ENCODE results near the gene KIFAP3.
A peak's percentile ranks its signal among the peaks of the same experiment; 100 is the strongest.
"Not testable (repeated sequence)": the region's sequence is repeated elsewhere in the genome, so short reads cannot be mapped to it uniquely, and the experiment has no call there.

Gene KIFAP3

GRCh38 chr1:170074250-170075157 lies at the start of gene KIFAP3:
Gene KIFAP3, minus strand, starts transcription at chr1:170074695. Its CDS starts 228 bp downstream, at chr1:170074467.
- DNase-seq (ENCODE audit: low spot score) = peak; percentile 99

GRCh38 chr1:170122366-170122765 lies 47.9 kb upstream of the KIFAP3 start:
- no peak for DNase-seq (ENCODE audit: low spot score)

- DNase-seq (ENCODE audit: low spot score) = no peak
Measured at GRCh38 chr1:170114906-170115305, 40.4 kb upstream of the KIFAP3 start.

GRCh38 chr1:170113140-170113539 lies 38.6 kb upstream of the KIFAP3 start:
- not testable (repeated sequence) for DNase-seq (ENCODE audit: low spot score)

- no peak for DNase-seq (ENCODE audit: low spot score)
Measured at GRCh38 chr1:170097449-170097948, 23.0 kb upstream of the KIFAP3 start.

- DNase-seq (ENCODE audit: low spot score) = no peak
Measured at GRCh38 chr1:170096806-170097340, 22.4 kb upstream of the KIFAP3 start.

GRCh38 chr1:170095976-170096748 lies 21.7 kb upstream of the KIFAP3 start:
- DNase-seq (ENCODE audit: low spot score) = no peak

- DNase-seq (ENCODE audit: low spot score) = not testable (repeated sequence)
Measured at GRCh38 chr1:170094697-170095616, 20.5 kb upstream of the KIFAP3 start.

GRCh38 chr1:170086399-170087032 lies 12.0 kb upstream of the KIFAP3 start:
- DNase-seq (ENCODE audit: low spot score) = no peak

- DNase-seq (ENCODE audit: low spot score) = peak; percentile 63
Measured at GRCh38 chr1:170085091-170085490, 10.6 kb upstream of the KIFAP3 start.

GRCh38 chr1:170078610-170079189 lies 4.2 kb upstream of the KIFAP3 start:
- no peak for DNase-seq (ENCODE audit: low spot score)

- DNase-seq (ENCODE audit: low spot score) = no peak
Measured at GRCh38 chr1:170077926-170078325, 3.4 kb upstream of the KIFAP3 start.

GRCh38 chr1:170076952-170077351 lies 2.5 kb upstream of the KIFAP3 start:
- not testable (repeated sequence) for DNase-seq (ENCODE audit: low spot score)

GRCh38 chr1:170076199-170076598 lies 1.7 kb upstream of the KIFAP3 start:
- no peak for DNase-seq (ENCODE audit: low spot score)

- no peak for DNase-seq (ENCODE audit: low spot score)
Measured at GRCh38 chr1:170075186-170075585, 691 bp upstream of the KIFAP3 start.

GRCh38 chr1:170073893-170074249 lies 624 bp downstream of the KIFAP3 start:
- no peak for DNase-seq (ENCODE audit: low spot score)

- DNase-seq (ENCODE audit: low spot score) = no peak
Measured at GRCh38 chr1:170071378-170071777, 3.1 kb downstream of the KIFAP3 start.

GRCh38 chr1:170068923-170069322 lies 5.6 kb downstream of the KIFAP3 start:
- no peak for DNase-seq (ENCODE audit: low spot score)

GRCh38 chr1:170067253-170067819 lies 7.2 kb downstream of the KIFAP3 start:
- no peak for DNase-seq (ENCODE audit: low spot score)

- no peak for DNase-seq (ENCODE audit: low spot score)
Measured at GRCh38 chr1:170064821-170065220, 9.7 kb downstream of the KIFAP3 start.

Data from kidney tubule cell (primary cell).